Measurements from ENCODE around the gene RFX2. TPM values are rescaled to one million over a fixed set of nuclear protein-coding genes. Genes with fewer than 3 reads are reported as not detected.

The RFX2 gene
- total and polyA plus RNA-seq, 9 of the 15 experiments (the other 6 are each of a cell fraction or from before 2014, with no cell fraction given), result 3.6 to 18.7 (median 8.7) TPM

DNA sequence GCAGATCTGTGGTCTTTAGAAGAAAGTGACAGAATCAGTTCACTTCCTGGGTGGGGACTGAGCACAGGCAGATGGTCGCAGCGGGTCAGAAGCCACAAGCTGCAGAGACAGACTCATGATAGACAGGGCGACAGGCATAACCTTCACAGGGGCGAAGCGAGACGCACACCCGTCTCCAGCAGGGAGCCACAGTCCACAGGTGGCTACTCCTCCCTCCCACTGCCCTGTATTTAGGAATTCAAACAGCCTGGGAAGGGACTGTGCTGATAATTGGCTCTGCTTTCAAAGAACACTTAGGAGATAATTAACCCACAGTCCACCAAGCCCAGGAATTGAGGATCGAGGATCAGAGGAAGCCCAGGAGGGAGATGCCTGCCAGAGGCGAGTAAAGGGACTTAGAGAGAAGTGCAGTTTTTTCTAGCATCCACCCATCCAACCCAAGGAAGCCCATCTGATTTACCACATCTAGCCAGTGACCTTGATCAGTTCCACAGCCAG lies 23.2 kb downstream of the RFX2 start (continued):
- TF ChIP-seq, protein P1, sequence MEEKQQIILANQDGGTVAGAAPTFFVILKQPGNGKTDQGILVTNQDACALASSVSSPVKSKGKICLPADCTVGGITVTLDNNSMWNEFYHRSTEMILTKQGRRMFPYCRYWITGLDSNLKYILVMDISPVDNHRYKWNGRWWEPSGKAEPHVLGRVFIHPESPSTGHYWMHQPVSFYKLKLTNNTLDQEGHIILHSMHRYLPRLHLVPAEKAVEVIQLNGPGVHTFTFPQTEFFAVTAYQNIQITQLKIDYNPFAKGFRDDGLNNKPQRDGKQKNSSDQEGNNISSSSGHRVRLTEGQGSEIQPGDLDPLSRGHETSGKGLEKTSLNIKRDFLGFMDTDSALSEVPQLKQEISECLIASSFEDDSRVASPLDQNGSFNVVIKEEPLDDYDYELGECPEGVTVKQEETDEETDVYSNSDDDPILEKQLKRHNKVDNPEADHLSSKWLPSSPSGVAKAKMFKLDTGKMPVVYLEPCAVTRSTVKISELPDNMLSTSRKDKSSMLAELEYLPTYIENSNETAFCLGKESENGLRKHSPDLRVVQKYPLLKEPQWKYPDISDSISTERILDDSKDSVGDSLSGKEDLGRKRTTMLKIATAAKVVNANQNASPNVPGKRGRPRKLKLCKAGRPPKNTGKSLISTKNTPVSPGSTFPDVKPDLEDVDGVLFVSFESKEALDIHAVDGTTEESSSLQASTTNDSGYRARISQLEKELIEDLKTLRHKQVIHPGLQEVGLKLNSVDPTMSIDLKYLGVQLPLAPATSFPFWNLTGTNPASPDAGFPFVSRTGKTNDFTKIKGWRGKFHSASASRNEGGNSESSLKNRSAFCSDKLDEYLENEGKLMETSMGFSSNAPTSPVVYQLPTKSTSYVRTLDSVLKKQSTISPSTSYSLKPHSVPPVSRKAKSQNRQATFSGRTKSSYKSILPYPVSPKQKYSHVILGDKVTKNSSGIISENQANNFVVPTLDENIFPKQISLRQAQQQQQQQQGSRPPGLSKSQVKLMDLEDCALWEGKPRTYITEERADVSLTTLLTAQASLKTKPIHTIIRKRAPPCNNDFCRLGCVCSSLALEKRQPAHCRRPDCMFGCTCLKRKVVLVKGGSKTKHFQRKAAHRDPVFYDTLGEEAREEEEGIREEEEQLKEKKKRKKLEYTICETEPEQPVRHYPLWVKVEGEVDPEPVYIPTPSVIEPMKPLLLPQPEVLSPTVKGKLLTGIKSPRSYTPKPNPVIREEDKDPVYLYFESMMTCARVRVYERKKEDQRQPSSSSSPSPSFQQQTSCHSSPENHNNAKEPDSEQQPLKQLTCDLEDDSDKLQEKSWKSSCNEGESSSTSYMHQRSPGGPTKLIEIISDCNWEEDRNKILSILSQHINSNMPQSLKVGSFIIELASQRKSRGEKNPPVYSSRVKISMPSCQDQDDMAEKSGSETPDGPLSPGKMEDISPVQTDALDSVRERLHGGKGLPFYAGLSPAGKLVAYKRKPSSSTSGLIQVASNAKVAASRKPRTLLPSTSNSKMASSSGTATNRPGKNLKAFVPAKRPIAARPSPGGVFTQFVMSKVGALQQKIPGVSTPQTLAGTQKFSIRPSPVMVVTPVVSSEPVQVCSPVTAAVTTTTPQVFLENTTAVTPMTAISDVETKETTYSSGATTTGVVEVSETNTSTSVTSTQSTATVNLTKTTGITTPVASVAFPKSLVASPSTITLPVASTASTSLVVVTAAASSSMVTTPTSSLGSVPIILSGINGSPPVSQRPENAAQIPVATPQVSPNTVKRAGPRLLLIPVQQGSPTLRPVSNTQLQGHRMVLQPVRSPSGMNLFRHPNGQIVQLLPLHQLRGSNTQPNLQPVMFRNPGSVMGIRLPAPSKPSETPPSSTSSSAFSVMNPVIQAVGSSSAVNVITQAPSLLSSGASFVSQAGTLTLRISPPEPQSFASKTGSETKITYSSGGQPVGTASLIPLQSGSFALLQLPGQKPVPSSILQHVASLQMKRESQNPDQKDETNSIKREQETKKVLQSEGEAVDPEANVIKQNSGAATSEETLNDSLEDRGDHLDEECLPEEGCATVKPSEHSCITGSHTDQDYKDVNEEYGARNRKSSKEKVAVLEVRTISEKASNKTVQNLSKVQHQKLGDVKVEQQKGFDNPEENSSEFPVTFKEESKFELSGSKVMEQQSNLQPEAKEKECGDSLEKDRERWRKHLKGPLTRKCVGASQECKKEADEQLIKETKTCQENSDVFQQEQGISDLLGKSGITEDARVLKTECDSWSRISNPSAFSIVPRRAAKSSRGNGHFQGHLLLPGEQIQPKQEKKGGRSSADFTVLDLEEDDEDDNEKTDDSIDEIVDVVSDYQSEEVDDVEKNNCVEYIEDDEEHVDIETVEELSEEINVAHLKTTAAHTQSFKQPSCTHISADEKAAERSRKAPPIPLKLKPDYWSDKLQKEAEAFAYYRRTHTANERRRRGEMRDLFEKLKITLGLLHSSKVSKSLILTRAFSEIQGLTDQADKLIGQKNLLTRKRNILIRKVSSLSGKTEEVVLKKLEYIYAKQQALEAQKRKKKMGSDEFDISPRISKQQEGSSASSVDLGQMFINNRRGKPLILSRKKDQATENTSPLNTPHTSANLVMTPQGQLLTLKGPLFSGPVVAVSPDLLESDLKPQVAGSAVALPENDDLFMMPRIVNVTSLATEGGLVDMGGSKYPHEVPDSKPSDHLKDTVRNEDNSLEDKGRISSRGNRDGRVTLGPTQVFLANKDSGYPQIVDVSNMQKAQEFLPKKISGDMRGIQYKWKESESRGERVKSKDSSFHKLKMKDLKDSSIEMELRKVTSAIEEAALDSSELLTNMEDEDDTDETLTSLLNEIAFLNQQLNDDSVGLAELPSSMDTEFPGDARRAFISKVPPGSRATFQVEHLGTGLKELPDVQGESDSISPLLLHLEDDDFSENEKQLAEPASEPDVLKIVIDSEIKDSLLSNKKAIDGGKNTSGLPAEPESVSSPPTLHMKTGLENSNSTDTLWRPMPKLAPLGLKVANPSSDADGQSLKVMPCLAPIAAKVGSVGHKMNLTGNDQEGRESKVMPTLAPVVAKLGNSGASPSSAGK (IDR thresholded peaks at IDR 0.05), result peak; percentile 34; the same call in 1 of the 2 replicates
- peak; percentile 43 for TF ChIP-seq MEIS2 (IDR thresholded peaks at IDR 0.05; ENCODE audit: partially characterized antibody)
- TF ChIP-seq KLF1 (tag; IDR thresholded peaks at IDR 0.05), result no peak
- 0 out of 2 replicates have a peak, but pooled peaks have one; percentile 18 for TF ChIP-seq RBFOX2 (IDR thresholded peaks at IDR 0.05; ENCODE audit: low read depth, low read length)
- peak; percentile 14; the same call in 1 of the 2 replicates for TF ChIP-seq EP300 (IDR thresholded peaks at IDR 0.05; ENCODE audit: low read length)
- TF ChIP-seq ZC3H8 (IDR thresholded peaks at IDR 0.05), result no peak
- TF ChIP-seq CBFA2T2 (conservative IDR thresholded peaks at IDR 0.05), result peak; percentile 51; the same call in 1 of the 2 replicates
- TF ChIP-seq CREM (IDR thresholded peaks at IDR 0.05; ENCODE audit: low read depth), result 0 out of 2 replicates have a peak, but pooled peaks have one; percentile 13
- no peak for TF ChIP-seq ZNF184 (CRISPR knock-in tag; IDR thresholded peaks at IDR 0.05)
- no peak for TF ChIP-seq PTTG1 (tag; IDR thresholded peaks at IDR 0.05; ENCODE audit: low read depth)
- TF ChIP-seq RAD51 (IDR thresholded peaks at IDR 0.05; ENCODE audit: borderline replicate concordance, low read depth), result 0 out of 2 replicates have a peak, but pooled peaks have one; percentile 6
- no peak for TF ChIP-seq SP2 (IDR thresholded peaks at IDR 0.05; ENCODE audit: extremely low read depth, low read depth, low read length, poor library complexity, severe bottlenecking)
- no peak for TF ChIP-seq ZNF609 (CRISPR knock-in tag; IDR thresholded peaks at IDR 0.05; ENCODE audit: borderline replicate concordance)
